SU-DHL-6 (cell line): ENCODE results near the gene ATG2A.

Source experiments
- EZH2phosphoT487 ChIP-seq: fragments of 200-600 bp; sonication (generic), shearing (Covaris generic); conservative IDR thresholded peaks from 2 replicates; pipeline ENCODE4 v1.6.1; 2018; ENCODE audit warnings: mild to moderate bottlenecking, antibody characterized with exemption, low read length, moderate library complexity, mixed read lengths
- TF ChIP-seq, protein P1 (sequence below): fragments of 200-600 bp; sonication (generic); IDR thresholded peaks from one replicate; pipeline ENCODE4 v1.5.1; 2017; ENCODE audit warnings: antibody characterized with exemption, mild to moderate bottlenecking, low read length, moderate library complexity; ENCODE audit not compliant: insufficient read depth, poor library complexity, severe bottlenecking

DNA sequence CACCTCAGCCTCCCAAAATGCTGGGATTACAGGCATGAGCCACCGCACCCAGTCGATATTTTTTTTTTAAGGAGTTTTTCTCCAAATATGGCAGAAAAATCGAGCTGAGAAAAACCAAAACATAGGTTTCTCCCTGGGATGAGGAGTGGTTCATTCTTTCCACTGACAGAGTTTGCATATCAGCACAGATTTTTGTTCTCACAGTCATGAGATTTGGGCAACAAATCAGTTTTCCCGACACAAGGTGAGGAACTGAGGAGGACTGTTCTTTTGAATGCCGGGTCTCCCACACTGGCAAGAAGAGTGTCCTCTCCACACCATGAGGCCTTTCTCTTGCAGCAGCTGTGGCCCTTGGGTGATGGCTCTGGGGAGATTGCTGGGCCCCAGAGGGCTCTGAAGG is 34.8 kb downstream of the ATG2A start:
- TF ChIP-seq, protein P1, sequence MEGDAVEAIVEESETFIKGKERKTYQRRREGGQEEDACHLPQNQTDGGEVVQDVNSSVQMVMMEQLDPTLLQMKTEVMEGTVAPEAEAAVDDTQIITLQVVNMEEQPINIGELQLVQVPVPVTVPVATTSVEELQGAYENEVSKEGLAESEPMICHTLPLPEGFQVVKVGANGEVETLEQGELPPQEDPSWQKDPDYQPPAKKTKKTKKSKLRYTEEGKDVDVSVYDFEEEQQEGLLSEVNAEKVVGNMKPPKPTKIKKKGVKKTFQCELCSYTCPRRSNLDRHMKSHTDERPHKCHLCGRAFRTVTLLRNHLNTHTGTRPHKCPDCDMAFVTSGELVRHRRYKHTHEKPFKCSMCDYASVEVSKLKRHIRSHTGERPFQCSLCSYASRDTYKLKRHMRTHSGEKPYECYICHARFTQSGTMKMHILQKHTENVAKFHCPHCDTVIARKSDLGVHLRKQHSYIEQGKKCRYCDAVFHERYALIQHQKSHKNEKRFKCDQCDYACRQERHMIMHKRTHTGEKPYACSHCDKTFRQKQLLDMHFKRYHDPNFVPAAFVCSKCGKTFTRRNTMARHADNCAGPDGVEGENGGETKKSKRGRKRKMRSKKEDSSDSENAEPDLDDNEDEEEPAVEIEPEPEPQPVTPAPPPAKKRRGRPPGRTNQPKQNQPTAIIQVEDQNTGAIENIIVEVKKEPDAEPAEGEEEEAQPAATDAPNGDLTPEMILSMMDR: no peak
- no peak for TF ChIP-seq EZH2phosphoT487
